Measurements from ENCODE around the gene F8A1. TPM values are rescaled to one million over a fixed set of nuclear protein-coding genes. Genes with fewer than 3 reads are reported as not detected.
"Not testable (repeated sequence)": the region's sequence is repeated elsewhere in the genome, so short reads cannot be mapped to it uniquely, and the experiment has no call there.

The F8A1 gene
- total RNA-seq, 2 experiments from 2014 or later = 47.9 to 50.5 TPM

DNA sequence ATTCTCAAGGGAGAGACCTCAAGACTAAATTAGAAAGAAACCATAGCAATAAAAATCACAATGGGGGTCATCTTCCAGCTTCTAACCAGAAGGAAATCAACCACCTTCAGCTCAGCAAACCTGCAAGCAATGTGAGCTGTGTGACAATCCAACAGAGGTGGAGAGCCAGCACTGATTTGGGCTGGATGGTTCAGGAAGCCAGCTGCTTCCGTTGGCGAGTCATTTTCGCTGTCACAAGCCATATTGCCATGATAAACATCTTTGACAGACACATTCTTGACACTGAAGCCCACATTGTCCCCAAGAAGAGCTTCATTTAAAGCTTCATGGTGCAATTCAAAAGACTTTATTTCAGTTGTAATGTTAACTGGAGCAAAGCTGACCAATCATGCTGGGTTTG is 22.7 kb downstream of the F8A1 start:
- ATAC-seq (ENCODE audit: low read depth) (no peak), DNase-seq (no peak)
- H3K4me1 Mint-ChIP-seq = no peaks in the 10 kb centered on the region
- H3K9me3 Mint-ChIP-seq = peaks cover 1% of the 10 kb centered on the region
- POLR2A ChIA-PET = no interaction called here
- no peak overlapping the region for H3K27ac Mint-ChIP-seq
- H3K4me3 Mint-ChIP-seq = no peak overlapping the region
- no peaks in the 10 kb centered on the region for H3K36me3 Mint-ChIP-seq
- H3K27me3 Mint-ChIP-seq = peaks cover 18% of the 10 kb centered on the region

- not testable (repeated sequence) for H3K36me3 Mint-ChIP-seq
Observed at GRCh38 chrX:154910048-154910447, 23.9 kb downstream of the F8A1 start.

DNA sequence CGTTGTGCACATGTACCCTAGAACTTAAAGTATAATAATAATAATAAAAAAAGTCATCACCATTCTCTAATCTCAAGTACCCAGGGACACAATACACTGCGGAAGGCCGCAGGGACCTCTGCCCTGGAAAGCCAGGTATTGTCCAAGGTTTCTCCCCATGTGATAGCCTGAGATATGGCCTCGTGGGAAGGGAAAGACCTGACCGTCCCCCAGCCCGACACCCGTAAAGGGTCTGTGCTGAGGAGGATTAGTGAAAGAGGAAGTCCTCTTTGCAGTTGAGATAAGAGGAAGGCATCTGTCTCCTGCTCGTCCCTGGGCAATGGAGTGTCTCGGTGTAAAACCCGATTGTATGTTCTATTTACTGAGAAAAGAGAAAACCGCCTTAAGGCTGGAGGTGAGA is 24.4 kb downstream of the F8A1 start:
- DNase-seq; POLR2A ChIA-PET; H3K36me3 Mint-ChIP-seq; H3K27me3 Mint-ChIP-seq; H3K27ac Mint-ChIP-seq; ATAC-seq (ENCODE audit: low read depth); H3K9me3 Mint-ChIP-seq; H3K4me1 Mint-ChIP-seq; H3K4me3 Mint-ChIP-seq: not testable (repeated sequence)

More at GRCh38 chrX:154910048-154910447, 23.9 kb downstream of the F8A1 start:
- POLR2A ChIA-PET; DNase-seq; H3K4me1 Mint-ChIP-seq; H3K9me3 Mint-ChIP-seq; ATAC-seq (ENCODE audit: low read depth); H3K4me3 Mint-ChIP-seq; H3K27ac Mint-ChIP-seq; H3K27me3 Mint-ChIP-seq: not testable (repeated sequence)

- Mint-ChIP-seq H3K27me3 (peaks cover 7% of the 10 kb centered on the region), H3K27ac (no peak overlapping the region), H3K9me3 (peaks cover 1% of the 10 kb centered on the region), H3K4me1 (peaks cover 2% of the 10 kb centered on the region), H3K4me3 (no peak overlapping the region), H3K36me3 (no peaks in the 10 kb centered on the region)
- DNase-seq (no peak), ATAC-seq (ENCODE audit: low read depth) (no peak)
- POLR2A ChIA-PET = no interaction called here
Observed at GRCh38 chrX:154914052-154914451, 27.9 kb downstream of the F8A1 start.

DNA sequence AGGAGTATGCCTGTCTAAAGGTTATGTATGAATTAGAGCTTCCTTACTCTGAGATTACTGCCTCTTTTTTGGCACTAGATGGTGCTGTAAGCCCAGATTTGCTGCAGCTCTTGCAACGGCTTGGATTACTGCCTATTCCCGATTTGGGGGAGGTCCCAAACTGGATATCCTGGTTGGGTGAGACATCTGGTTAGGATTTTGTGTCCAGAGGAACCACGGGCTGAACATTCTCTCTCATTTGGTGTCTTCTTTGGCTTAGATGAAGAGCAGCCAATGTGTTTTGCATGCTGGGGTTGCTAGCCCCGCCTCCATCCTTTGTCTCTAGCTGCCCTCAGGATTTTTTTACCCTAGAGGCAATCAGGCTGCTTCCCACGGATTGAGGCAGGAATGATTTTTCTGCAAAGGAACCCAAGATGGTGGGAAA is 31.9 kb downstream of the F8A1 start:
- peaks cover 2% of the 10 kb centered on the region for H3K4me1 Mint-ChIP-seq
- POLR2A ChIA-PET = no interaction called here
- peak; percentile 39 for ATAC-seq (ENCODE audit: low read depth)

GRCh38 chrX:154924771-154925170 is 38.6 kb downstream of the F8A1 start:
- ATAC-seq (ENCODE audit: low read depth); H3K27ac Mint-ChIP-seq; DNase-seq; H3K9me3 Mint-ChIP-seq; POLR2A ChIA-PET; H3K36me3 Mint-ChIP-seq; H3K4me3 Mint-ChIP-seq; H3K4me1 Mint-ChIP-seq: not testable (repeated sequence)
- peaks cover 14% of the 10 kb centered on the region for H3K27me3 Mint-ChIP-seq

More for the DNA sequence above, 31.9 kb downstream of the F8A1 start:
- Mint-ChIP-seq H3K36me3 (no peaks in the 10 kb centered on the region), H3K9me3 (peaks cover 1% of the 10 kb centered on the region), H3K4me3 (peak overlapping the region; percentile 70), H3K27me3 (peaks cover 7% of the 10 kb centered on the region), H3K27ac (no peak overlapping the region)
- peak; percentile 31 for DNase-seq

Small RNAs within 50 kb of the gene (microRNA-seq; reads per million reads assigned to microRNA genes)
- not detected for gene MIR1184-1

Other genes with a start within 250 kb of the F8A1 start
- gene CTAG2, start 232.8 kb upstream of the F8A1 start, total RNA-seq = 10 to 100 TPM; 17.1 to 21.0 TPM
- gene GAB3, start 135.3 kb upstream of the F8A1 start, total RNA-seq = 10 to 100 TPM; 17.7 to 18.7 TPM
- gene DKC1, start 123.5 kb upstream of the F8A1 start, total RNA-seq = 10 to 100 TPM; 67.2 to 70.5 TPM
- gene MPP1, start 80.9 kb upstream of the F8A1 start, total RNA-seq = 10 to 100 TPM; 59.8 to 64.9 TPM
- 1 to 10 TPM in 1 of 2 experiments, not detected in 1; 1.6 TPM for gene SMIM9, start 51.7 kb upstream of the F8A1 start, total RNA-seq
- 1 to 10 TPM; 6.8 to 7.8 TPM for gene F8, start 136.4 kb downstream of the F8A1 start, total RNA-seq
- 10 to 100 TPM; 44.3 to 47.4 TPM for gene FUNDC2, start 140.5 kb downstream of the F8A1 start, total RNA-seq
- gene CMC4, start 184.8 kb downstream of the F8A1 start, total RNA-seq = 1 to 10 TPM; 6.7 to 7.5 TPM
- gene MTCP1, start 184.8 kb downstream of the F8A1 start, total RNA-seq = 10 to 100 TPM; 24.5 TPM
- gene BRCC3, start 185.2 kb downstream of the F8A1 start, total RNA-seq = 10 to 100 TPM; 25.0 to 26.0 TPM

Measured in activated naive CD8-positive, alpha-beta T cell treated with anti-CD3 and anti-CD28 coated beads, Interleukin-2, amount 10 ng/mL, durations not matched to agents 7 days and 5 days (primary cell).